DMS 273 (cell line): Measurements from ENCODE around the gene SP100.
"Not testable (repeated sequence)": the region's sequence is repeated elsewhere in the genome, so short reads cannot be mapped to it uniquely, and the experiment has no call there.

Experiments used
- DNase-seq: peaks from one replicate; lab custom pipeline; 2025; ENCODE audit not compliant: unreplicated experiment; lab: John Stamatoyannopoulos, UW

Gene SP100

GRCh38 chr2:230457073-230457768, 41.2 kb downstream of the SP100 start:
- no peak for DNase-seq

- DNase-seq, result no peak
Observed at GRCh38 chr2:230457793-230458192, 41.8 kb downstream of the SP100 start.

- no peak for DNase-seq
Observed at GRCh38 chr2:230459216-230459615, 43.2 kb downstream of the SP100 start.

GRCh38 chr2:230471074-230471473, 55.1 kb downstream of the SP100 start:
- DNase-seq, result no peak

- DNase-seq, result no peak
Observed at GRCh38 chr2:230472621-230473018, 56.6 kb downstream of the SP100 start.

GRCh38 chr2:230473378-230473777, 57.4 kb downstream of the SP100 start:
- DNase-seq, result no peak

- no peak for DNase-seq
Observed at GRCh38 chr2:230475143-230475542, 59.1 kb downstream of the SP100 start.

GRCh38 chr2:230485801-230486341, 69.9 kb downstream of the SP100 start:
- no peak for DNase-seq

- DNase-seq, result not testable (repeated sequence)
Observed at GRCh38 chr2:230491219-230491618, 75.2 kb downstream of the SP100 start.

- no peak for DNase-seq
Observed at GRCh38 chr2:230492107-230492506, 76.1 kb downstream of the SP100 start.

- no peak for DNase-seq
Observed at GRCh38 chr2:230494980-230495379, 79.0 kb downstream of the SP100 start.

GRCh38 chr2:230496891-230497290, 80.9 kb downstream of the SP100 start:
- no peak for DNase-seq

GRCh38 chr2:230498506-230499107, 82.6 kb downstream of the SP100 start:
- peak; percentile 6 for DNase-seq

GRCh38 chr2:230502593-230502992, 86.6 kb downstream of the SP100 start:
- DNase-seq, result no peak

GRCh38 chr2:230503798-230504197, 87.8 kb downstream of the SP100 start:
- no peak for DNase-seq

GRCh38 chr2:230505162-230505561, 89.2 kb downstream of the SP100 start:
- DNase-seq, result peak; percentile 4

GRCh38 chr2:230512955-230513748, 97.2 kb downstream of the SP100 start:
- DNase-seq, result no peak

- no peak for DNase-seq
Observed at GRCh38 chr2:230520061-230520874, 104.3 kb downstream of the SP100 start.

GRCh38 chr2:230520875-230521155, 104.8 kb downstream of the SP100 start:
- DNase-seq, result no peak

- no peak for DNase-seq
Observed at GRCh38 chr2:230521386-230521785, 105.4 kb downstream of the SP100 start.

- DNase-seq, result no peak
Observed at GRCh38 chr2:230525682-230526081, 109.7 kb downstream of the SP100 start.
